Fibroblast of skin of left quadriceps (primary cell): ENCODE data around the gene GRK5.

Experiments
- DNase-seq, 2 experiments: peaks; one replicate each; pipeline ENCODE4 v3.0.0-alpha.2; 2013; ENCODE audit warnings: low read depth in 2 of 2

Gene GRK5

DNA sequence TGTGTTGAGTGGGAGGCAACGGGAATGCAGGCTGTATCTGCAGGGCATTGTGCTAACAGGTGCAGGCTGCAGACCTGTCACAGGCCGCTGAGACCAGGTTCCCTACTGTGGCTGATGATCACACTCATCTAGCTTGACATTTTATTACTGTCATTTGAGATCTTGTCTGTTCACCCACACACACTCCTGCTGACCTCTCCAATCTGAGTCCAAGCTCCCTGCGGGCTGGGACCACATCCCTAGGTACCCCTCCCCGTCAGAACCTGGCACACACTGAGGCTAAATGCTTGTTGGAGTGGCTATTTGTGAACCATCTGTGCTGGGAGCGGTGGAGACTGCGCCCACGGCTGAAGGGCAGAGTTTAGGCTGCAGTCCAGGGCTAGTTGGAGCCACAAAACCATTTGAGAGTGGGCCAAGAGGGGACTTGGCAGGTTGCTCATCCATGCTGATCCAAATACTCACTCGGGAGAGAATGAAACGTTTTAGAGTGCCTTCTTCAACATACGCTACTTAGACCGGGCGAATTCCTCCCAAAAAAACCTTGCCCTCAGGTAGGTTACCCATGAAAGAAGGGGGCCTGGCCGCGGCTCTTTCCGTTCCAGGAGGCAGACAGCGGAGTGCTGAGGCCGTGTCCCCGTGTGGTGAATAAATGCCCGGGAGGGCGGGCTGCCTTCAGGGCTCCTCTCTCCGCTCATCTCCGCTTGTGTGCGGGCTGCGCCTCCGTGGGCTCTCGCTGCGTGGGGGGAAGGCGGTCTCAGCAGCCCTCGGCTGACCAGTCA lies 170.8 kb downstream of the GRK5 start:
- DNase-seq: no peak

DNA sequence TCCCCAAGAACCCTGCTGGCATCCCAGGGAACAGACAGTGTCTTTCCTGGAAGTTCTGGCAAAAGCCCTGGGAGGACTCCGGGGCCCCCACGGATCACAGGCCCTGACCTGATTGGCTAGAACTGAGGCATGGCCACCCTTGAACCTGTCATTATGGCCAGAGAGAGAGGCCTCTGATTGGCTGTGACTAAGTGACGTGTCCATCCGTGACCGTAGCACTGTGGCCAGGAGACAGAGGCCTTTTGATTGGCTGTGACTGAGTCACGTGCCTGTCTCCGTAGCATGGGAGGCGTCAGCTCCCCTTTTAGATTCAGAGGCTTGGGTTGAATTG lies 171.3 kb downstream of the GRK5 start:
- no peak for DNase-seq

DNA sequence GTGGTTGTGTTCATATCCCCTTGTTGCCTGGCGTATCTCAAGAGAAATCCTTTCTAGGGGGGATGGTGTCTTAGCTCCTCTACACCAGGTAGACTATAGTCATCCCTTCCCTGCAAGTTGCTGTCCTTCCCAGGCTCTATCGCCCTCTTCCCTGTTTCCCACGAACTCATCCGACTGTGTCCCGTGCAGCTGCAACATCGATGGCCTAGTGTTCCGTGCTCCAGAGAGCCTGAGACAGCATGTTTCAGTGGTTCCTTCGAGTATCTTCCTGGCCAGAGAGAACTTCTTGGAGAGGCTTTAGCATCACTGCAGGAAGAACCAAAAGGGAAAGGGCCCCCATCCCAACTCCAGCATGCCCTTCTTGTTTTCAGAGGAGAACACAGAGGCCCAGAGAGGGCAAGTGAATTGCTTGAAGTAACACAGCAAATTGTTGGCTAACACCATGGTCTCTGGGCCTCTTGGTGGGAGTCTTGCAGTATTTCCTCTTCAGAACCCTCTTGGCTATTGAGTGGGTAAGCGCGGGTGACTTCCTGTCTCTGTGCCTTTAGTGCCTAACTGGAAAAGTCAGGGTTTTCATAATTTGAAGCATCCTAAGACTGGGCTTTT lies 172.2 kb downstream of the GRK5 start:
- no peak for DNase-seq

DNA sequence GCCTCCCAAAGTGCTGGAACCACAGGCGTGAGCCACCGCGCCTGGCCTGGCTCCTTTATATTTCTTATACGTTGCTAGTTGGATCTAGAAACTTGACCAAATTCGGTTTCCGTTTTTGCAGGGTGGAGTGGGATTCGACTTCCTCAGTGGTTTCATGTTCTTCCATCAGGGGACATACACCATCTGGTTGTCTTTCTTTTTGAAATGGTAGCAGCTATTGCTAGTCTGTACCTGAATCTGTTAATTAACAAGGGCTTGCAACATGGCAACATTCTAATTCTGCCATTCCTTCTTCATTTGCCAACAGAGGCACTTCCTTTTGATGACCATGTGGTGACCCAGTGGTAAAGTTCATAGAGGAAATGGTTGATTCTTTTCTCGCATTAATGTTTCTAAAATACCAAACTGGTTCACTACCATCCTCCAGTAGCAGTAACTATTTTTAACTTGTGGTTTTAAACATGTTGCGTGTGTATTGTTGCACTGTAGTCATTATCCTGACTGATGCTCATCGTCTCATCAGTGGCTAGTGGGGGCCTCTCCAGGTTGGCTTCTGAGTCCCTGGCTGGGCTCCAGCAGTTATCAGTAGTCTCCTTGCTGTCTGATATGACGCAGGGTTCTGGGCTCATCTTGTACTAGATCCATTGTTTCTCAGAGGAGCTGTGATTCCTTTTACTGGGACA lies 175.9 kb downstream of the GRK5 start:
- DNase-seq: no peak

- DNase-seq: no peak
These were observed 176.8 kb downstream of the GRK5 start for GRCh38 chr10:119384127-119384526.

- DNase-seq: no peak
These were observed 179.3 kb downstream of the GRK5 start for GRCh38 chr10:119386666-119387065.

DNA sequence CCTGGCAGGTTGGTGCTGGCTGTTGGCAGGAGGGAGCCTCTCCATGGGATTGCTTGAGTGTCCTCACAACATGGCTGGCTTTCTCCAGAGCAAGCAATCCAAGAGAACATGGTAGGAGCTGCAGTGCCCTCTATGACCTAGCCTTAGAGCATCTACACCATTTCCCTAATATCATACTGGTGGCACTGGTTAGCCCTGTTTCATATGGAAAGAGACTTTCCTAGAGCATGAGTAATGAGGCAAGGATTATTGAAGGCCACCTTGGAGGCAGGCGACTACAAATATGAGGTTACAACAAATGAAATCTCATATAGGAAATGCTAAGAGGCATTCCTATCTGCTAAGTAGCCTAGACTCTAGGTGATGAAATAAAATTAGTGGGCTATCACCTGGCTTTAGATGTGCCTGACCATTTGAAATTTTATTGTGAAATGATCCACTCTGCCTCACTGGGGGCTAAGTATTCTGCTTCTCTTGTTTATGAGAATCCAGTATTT lies 181.5 kb downstream of the GRK5 start:
- no peak for DNase-seq

DNA sequence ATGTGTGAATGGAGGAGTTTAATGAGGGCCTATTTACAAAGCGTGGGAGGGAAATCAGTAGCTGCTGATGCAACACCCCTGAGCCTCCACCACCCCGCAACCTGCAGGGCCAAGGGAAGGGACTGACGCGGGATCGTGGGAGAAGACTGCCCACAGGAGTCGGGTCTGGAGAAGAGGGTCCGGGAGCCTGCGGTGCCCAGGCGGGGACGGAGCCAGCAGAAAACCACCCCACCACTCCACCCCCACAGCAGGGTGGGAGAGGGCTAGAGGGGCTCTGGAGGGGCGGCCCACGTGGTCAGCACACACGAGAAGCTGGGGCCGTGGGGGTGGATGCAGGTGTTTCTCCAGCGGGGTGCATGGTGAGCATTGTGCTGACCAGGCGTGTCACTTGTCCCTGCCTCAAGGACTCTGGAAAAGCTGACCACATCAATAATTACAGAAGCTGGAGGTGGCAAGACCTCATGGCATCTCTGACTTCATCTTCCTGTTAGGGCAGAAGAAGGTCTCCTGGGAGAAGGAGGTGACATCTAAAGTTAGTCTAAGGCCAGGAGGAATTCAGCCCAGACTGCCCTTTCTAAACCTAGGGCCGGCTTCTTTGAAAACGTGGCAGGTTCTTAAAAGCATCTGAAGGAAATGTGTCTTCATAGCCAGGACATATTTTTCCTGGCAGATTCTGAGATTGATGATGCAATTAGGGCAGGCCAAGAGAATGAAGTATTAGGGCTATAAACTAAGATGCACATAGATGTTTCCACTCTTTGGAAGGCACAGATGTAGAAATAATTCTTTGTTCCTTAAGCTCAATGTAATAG lies 184.3 kb downstream of the GRK5 start:
- DNase-seq: peak; percentile 54 to 58

GRCh38 chr10:119393019-119393418 lies 185.6 kb downstream of the GRK5 start:
- no peak for DNase-seq

- DNase-seq: no peak
These were observed 186.1 kb downstream of the GRK5 start for GRCh38 chr10:119393421-119393820.

DNA sequence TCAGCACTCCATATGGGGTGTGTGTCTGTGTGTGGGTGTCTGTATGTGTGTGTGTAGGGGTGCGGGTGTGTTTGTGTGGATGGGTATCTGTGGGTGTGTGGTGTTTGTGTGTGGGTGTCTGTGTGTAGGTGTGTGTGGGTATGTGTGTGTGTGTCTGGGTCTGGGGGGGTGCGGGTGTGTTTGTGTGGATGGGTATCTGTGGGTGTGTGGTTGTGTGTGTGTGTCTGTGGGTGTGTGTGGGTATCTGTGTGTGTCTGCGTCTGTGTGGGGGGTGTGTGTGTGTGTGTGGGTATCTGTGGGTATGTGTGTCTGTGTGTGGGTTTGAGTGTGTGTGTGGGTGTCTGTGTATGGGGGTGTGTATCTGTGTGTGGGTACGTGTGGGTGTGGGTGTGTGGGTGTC lies 186.5 kb downstream of the GRK5 start:
- no peak for DNase-seq

- DNase-seq: no peak
These were observed 187.4 kb downstream of the GRK5 start for GRCh38 chr10:119394657-119395279.

DNA sequence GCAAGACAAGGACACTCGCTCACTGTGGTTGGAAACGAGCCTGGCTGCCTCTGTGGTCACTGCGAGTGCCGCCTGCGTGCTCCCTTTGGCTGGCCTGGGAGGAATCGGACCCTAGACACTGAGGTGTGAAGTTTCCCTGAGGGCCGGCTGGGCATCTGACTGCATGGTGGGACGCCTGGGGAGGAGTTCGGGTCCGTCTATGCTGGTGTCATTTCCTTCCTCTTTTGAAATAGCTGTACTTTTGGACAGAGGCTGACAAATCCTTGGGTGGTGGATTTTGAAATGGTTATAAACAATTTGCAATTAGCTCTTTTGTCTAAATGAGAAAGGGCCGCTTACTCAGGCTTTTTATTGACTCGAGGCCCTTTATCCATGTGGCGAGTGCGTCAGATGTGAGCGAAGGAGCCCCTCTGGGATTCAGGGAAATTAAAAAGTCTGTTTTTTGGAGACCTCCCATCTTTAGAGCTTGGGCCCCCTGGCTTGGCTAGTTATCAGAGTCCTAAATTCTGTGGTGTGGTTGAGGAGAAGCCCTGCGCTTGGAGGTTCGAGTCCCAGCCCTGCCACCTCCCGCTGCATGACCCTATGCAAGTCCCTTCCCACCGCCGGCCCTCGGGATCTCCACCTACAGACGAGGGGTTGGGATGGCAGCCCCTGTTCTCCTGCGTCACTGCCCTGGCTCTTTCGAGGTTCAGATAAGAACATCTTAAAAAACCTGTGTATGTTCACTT lies 188.1 kb downstream of the GRK5 start:
- no peak for DNase-seq

DNA sequence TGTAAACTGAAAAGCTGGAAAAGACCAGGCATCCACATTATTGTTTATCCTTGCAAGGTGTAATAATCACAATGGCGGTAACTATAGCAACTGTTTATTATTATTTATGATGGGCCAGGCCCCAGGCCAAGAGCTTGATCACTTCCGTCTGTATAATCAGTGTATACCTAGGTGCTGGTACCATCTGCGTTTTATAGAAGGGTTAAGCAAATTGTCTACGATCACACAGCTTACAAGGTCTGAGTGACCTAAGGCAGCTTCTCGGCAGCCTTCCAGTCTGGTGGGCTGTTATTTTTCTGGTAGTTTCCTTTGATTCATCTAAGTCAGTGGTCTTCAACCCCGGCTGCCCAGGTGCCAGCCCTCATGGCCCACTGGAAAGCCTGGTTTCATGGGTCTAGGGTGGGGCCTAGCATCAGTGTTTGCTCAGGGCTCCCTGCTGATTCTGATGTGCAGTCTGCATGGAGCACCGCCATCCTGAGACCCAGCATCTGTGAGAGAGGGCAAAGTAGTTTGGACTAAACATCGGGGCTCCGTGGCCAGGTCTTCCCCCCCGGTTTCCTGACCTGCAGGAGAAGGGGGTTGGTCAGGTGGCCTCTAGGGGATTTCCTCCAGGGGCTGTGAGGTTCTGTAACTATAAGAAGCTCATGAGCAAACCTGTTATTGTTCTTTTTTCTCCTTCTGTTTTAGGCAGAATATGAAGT lies 188.8 kb downstream of the GRK5 start:
- DNase-seq: no peak

GRCh38 chr10:119396709-119397071 lies 189.3 kb downstream of the GRK5 start:
- no peak for DNase-seq

DNA sequence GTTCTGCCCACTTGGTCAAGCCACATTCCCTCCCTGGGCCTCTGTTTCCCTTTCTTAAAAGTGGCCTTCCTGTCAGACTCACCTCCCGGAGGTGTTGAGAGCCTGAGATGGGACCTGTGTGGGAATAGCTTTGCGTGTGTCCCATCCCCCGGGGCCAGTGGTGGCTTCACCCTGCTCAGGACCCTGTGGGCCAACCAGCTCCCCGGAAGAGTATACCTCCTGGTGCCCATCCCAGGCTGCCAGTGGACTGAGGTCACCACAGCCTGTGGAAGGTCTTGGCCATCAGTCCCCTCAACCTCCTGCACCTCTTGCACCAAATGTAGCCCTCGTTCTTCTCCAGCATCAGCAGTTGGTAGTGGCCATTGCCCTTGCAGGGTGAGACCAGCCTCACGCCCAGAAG lies 190.0 kb downstream of the GRK5 start:
- DNase-seq: no peak

- no peak for DNase-seq
These were observed 191.6 kb downstream of the GRK5 start for GRCh38 chr10:119398996-119399395.

DNA sequence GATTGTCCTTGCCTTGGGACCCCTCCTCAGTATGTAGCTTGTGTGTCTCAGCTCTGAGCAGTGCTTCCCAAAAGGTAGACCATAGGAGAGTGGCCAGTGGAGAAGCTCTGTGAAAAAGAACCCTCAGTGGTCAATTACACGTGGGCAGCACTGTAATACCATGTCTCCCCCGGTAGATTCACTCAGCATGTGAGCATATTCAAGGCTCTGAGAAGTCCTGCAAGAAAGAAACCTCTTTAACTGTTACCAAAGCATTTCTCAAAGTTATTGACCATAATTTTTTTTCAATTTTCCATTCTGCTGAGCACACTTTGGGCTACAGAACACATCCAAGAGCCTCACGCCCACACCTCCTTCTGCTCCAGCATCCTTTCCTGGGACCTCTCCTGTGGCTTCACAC lies 192.1 kb downstream of the GRK5 start:
- DNase-seq: no peak

DNA sequence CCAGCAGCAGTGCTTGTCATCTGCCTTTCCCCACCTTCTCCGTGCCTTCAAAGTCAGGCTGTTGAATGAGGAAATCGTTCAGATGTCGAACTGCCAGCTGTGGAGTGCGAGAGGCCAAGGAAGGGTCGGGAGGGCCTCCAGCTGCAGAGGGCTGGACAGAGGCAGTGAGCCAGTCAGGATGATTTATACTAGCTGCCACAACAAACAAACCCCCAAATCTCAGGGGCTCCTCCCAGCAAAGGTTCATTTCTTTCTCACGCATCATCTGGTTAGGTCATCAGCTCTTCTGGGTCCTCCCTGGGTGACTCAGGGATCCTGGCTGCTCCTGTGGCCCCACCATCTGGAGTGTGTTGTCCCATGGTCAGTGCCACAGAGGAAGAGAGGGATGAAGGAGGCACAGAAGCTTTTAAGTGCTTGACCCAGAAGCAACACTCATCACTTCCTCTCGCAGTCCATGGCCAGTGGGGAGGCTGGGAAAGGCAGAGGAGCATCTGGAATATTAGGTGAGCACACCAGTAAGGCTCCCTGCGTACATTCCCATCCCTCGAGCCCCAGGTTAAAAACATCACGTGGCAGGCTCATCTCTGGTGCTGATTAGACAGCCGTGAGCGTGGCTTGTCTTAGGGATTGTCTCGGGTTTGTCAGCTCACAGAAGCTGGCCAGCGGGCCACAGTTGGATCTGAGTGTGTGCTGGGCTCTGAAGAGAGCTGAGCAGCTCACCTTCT lies 194.5 kb downstream of the GRK5 start:
- DNase-seq: peak; percentile 80 to 81

GRCh38 chr10:119403921-119404320 lies 196.6 kb downstream of the GRK5 start:
- no peak for DNase-seq
